ENCODE results near the gene LCE4A. TPM values are rescaled to one million over a fixed set of nuclear protein-coding genes. Genes with fewer than 3 reads are reported as not detected.
"Not testable (repeated sequence)": the region's sequence is repeated elsewhere in the genome, so short reads cannot be mapped to it uniquely, and the experiment has no call there.

Gene LCE4A
- total RNA-seq, 1 experiment from 2014 or later = not detected

GRCh38 chr1:152667648-152668047, 40.3 kb upstream of the LCE4A start:
- H3K79me2 ChIP-seq (ENCODE audit: low read depth) = no peaks in the 10 kb centered on the region
- no peak overlapping the region for H3K4me2 ChIP-seq
- H3K4me1 ChIP-seq (replicated peaks; ENCODE audit: insufficient read depth) = no peaks in the 10 kb centered on the region
- BruUV-seq (replicated peaks) = no TSS peak
- no peak for DNase-seq
- H3K36me3 ChIP-seq (ENCODE audit: low read depth) = no peaks in the 10 kb centered on the region
- peaks cover 45% of the 10 kb centered on the region for H3K27me3 ChIP-seq (ENCODE audit: insufficient read depth, low read depth)
- intact Hi-C loops (cut with micrococcal nuclease; ENCODE audit: unreplicated experiment) = no loop called here
- TF ChIP-seq EZH2 (IDR thresholded peaks at IDR 0.05; ENCODE audit: low read depth) = no peak
- TF ChIP-seq CTCF (conservative IDR thresholded peaks at IDR 0.05) = no peak
- no peaks in the 10 kb centered on the region for H3K9me2 ChIP-seq (ENCODE audit: insufficient read depth)
- ChIA-PET CTCF (no interaction called here), POLR2A (ENCODE audit: unreplicated experiment) (no interaction called here)
- H2AFZ ChIP-seq = no peak overlapping the region
- H3F3A ChIP-seq (ENCODE audit: insufficient read depth, low read depth) = no peaks in the 10 kb centered on the region
- no peaks in the 10 kb centered on the region for H4K20me1 ChIP-seq (ENCODE audit: insufficient read depth)
- H3K27ac ChIP-seq = no peak overlapping the region
- H3K4me3 ChIP-seq = no peak overlapping the region
- H3K9me3 ChIP-seq (ENCODE audit: insufficient read depth, low read depth) = no peaks in the 10 kb centered on the region

- POLR2A ChIA-PET (ENCODE audit: unreplicated experiment) = no interaction called here
- no peaks in the 10 kb centered on the region for H3F3A ChIP-seq (ENCODE audit: insufficient read depth, low read depth)
- H3K27ac ChIP-seq = no peak overlapping the region
- H3K4me1 ChIP-seq (replicated peaks; ENCODE audit: insufficient read depth) = no peaks in the 10 kb centered on the region
- no peaks in the 10 kb centered on the region for H3K9me2 ChIP-seq (ENCODE audit: insufficient read depth)
- no peaks in the 10 kb centered on the region for H4K20me1 ChIP-seq (ENCODE audit: insufficient read depth)
- intact Hi-C loops (cut with micrococcal nuclease; ENCODE audit: unreplicated experiment) = no loop called here
- no peak for DNase-seq
- no peak overlapping the region for H3K4me3 ChIP-seq
- CTCF ChIA-PET = no interaction called here
- no peaks in the 10 kb centered on the region for H3K36me3 ChIP-seq (ENCODE audit: low read depth)
- H3K27me3 ChIP-seq (ENCODE audit: insufficient read depth, low read depth) = peaks cover 56% of the 10 kb centered on the region
- H3K9me3 ChIP-seq (ENCODE audit: insufficient read depth, low read depth) = no peaks in the 10 kb centered on the region
- BruUV-seq (replicated peaks) = no TSS peak
- TF ChIP-seq EZH2 (IDR thresholded peaks at IDR 0.05; ENCODE audit: low read depth) (no peak), CTCF (conservative IDR thresholded peaks at IDR 0.05) (no peak)
- no peaks in the 10 kb centered on the region for H3K79me2 ChIP-seq (ENCODE audit: low read depth)
- no peak overlapping the region for H2AFZ ChIP-seq
- no peak overlapping the region for H3K4me2 ChIP-seq
Measured at GRCh38 chr1:152673016-152673415, 34.9 kb upstream of the LCE4A start.

GRCh38 chr1:152674983-152675382, 33.0 kb upstream of the LCE4A start, which contains the start of gene LCE2C:
TSS of gene LCE2C (plus strand) at chr1:152675279. CDS start at chr1:152676016, 737 bp downstream.
- H3K9me3 ChIP-seq (ENCODE audit: insufficient read depth, low read depth); H3K79me2 ChIP-seq (ENCODE audit: low read depth); CTCF ChIA-PET; intact Hi-C loops (cut with micrococcal nuclease; ENCODE audit: unreplicated experiment); BruUV-seq (replicated peaks); H3K4me2 ChIP-seq; DNase-seq; H3K27ac ChIP-seq; H3K4me1 ChIP-seq (replicated peaks; ENCODE audit: insufficient read depth); H3F3A ChIP-seq (ENCODE audit: insufficient read depth, low read depth); H3K9me2 ChIP-seq (ENCODE audit: insufficient read depth); H4K20me1 ChIP-seq (ENCODE audit: insufficient read depth); POLR2A ChIA-PET (ENCODE audit: unreplicated experiment); H3K4me3 ChIP-seq; H2AFZ ChIP-seq; H3K36me3 ChIP-seq (ENCODE audit: low read depth): not testable (repeated sequence)
- H3K27me3 ChIP-seq (ENCODE audit: insufficient read depth, low read depth) = peaks cover 65% of the 10 kb centered on the region

- Histone ChIP-seq H3K4me1 (replicated peaks; ENCODE audit: insufficient read depth) (no peaks in the 10 kb centered on the region), H3K9me3 (ENCODE audit: insufficient read depth, low read depth) (no peaks in the 10 kb centered on the region)
- POLR2A ChIA-PET (ENCODE audit: unreplicated experiment) = no interaction called here
Measured at GRCh38 chr1:152679459-152679858, 28.5 kb upstream of the LCE4A start.

More at GRCh38 chr1:152679459-152679858, 28.5 kb upstream of the LCE4A start:
- no peaks in the 10 kb centered on the region for H3F3A ChIP-seq (ENCODE audit: insufficient read depth, low read depth)
- TF ChIP-seq CTCF (conservative IDR thresholded peaks at IDR 0.05) (no peak), EZH2 (IDR thresholded peaks at IDR 0.05; ENCODE audit: low read depth) (no peak)
- no peaks in the 10 kb centered on the region for H4K20me1 ChIP-seq (ENCODE audit: insufficient read depth)
- H3K27me3 ChIP-seq (ENCODE audit: insufficient read depth, low read depth) = peaks cover 48% of the 10 kb centered on the region
- H3K27ac ChIP-seq = no peak overlapping the region
- DNase-seq = no peak
- no peaks in the 10 kb centered on the region for H3K36me3 ChIP-seq (ENCODE audit: low read depth)
- intact Hi-C loops (cut with micrococcal nuclease; ENCODE audit: unreplicated experiment) = no loop called here
- BruUV-seq (replicated peaks) = no TSS peak
- CTCF ChIA-PET = no interaction called here
- no peaks in the 10 kb centered on the region for H3K9me2 ChIP-seq (ENCODE audit: insufficient read depth)
- H3K4me3 ChIP-seq = no peak overlapping the region
- H2AFZ ChIP-seq = no peak overlapping the region
- no peak overlapping the region for H3K4me2 ChIP-seq
- no peaks in the 10 kb centered on the region for H3K79me2 ChIP-seq (ENCODE audit: low read depth)

Measured in PC-9 (cell line).